ENCODE measurements around the gene CTTNBP2. TPM values are rescaled to one million over a fixed set of nuclear protein-coding genes. Genes with fewer than 3 reads are reported as not detected.

CTTNBP2 gene
- total and polyA plus RNA-seq, 2 of the 13 experiments (the other 11 are each of a cell fraction or from before 2014, with no cell fraction given): not detected

DNA sequence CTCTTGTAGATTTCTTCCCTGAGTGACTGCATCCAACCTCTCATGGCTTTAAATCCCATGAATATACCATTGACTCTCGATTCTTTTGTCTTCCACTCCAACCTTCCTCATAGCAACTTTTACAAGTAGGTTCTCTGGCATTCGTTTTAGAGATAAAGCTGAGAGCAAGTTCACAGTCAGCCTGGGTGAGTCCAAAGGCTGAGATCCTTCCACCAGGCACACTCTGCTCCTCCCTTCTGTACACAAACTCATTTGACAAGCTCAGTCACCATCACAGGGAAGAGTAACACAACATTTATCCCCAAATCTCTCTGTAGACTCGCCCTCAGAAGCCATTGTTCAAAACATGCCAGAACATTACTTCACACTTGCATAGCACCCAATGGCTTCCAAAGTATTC lies 10.9 kb downstream of the CTTNBP2 start (continued):
- TF ChIP-seq, protein P1, sequence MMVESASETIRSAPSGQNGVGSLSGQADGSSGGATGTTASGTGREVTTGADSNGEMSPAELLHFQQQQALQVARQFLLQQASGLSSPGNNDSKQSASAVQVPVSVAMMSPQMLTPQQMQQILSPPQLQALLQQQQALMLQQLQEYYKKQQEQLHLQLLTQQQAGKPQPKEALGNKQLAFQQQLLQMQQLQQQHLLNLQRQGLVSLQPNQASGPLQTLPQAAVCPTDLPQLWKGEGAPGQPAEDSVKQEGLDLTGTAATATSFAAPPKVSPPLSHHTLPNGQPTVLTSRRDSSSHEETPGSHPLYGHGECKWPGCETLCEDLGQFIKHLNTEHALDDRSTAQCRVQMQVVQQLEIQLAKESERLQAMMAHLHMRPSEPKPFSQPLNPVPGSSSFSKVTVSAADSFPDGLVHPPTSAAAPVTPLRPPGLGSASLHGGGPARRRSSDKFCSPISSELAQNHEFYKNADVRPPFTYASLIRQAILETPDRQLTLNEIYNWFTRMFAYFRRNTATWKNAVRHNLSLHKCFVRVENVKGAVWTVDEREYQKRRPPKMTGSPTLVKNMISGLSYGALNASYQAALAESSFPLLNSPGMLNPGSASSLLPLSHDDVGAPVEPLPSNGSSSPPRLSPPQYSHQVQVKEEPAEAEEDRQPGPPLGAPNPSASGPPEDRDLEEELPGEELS (CRISPR knock-in tag; IDR thresholded peaks at IDR 0.05): peak; percentile 23; the same call in 1 of the 2 replicates
- TF ChIP-seq ZSCAN12 (CRISPR knock-in tag; IDR thresholded peaks at IDR 0.05) (no peak), REL (CRISPR knock-in tag; conservative IDR thresholded peaks at IDR 0.05) (no peak), SNAI1 (CRISPR knock-in tag; IDR thresholded peaks at IDR 0.05; ENCODE audit: borderline replicate concordance) (no peak), FOXA3 (CRISPR knock-in tag; IDR thresholded peaks at IDR 0.05) (peak; percentile 30; the same call in 1 of the 2 replicates), ZNF816 (CRISPR knock-in tag; IDR thresholded peaks at IDR 0.05; ENCODE audit: borderline replicate concordance) (no peak), FOXA1 (IDR thresholded peaks at IDR 0.05) (no peak), FOXA1 (CRISPR knock-in tag; IDR thresholded peaks at IDR 0.05) (0 out of 2 replicates have a peak, but pooled peaks have one; percentile 37), ZNF263 (CRISPR knock-in tag; IDR thresholded peaks at IDR 0.05) (peak; percentile 57; the same call in 1 of the 2 replicates), ZNF644 (CRISPR knock-in tag; IDR thresholded peaks at IDR 0.05; ENCODE audit: low read depth) (0 out of 2 replicates have a peak, but pooled peaks have one; percentile 38), KLF12 (CRISPR knock-in tag; IDR thresholded peaks at IDR 0.05; ENCODE audit: borderline replicate concordance) (no peak), MEIS2 (CRISPR knock-in tag; IDR thresholded peaks at IDR 0.05) (0 out of 2 replicates have a peak, but pooled peaks have one; percentile 23), ZFP62 (CRISPR knock-in tag; IDR thresholded peaks at IDR 0.05) (no peak), ZMAT3 (CRISPR knock-in tag; conservative IDR thresholded peaks at IDR 0.05) (no peak), ATRX (CRISPR knock-in tag; IDR thresholded peaks at IDR 0.05; ENCODE audit: borderline replicate concordance) (no peak), HNF4A (CRISPR knock-in tag; IDR thresholded peaks at IDR 0.05) (peak; percentile 79), ZNF775 (CRISPR knock-in tag; IDR thresholded peaks at IDR 0.05; ENCODE audit: borderline replicate concordance) (no peak), SOX5 (CRISPR knock-in tag; IDR thresholded peaks at IDR 0.05; ENCODE audit: borderline replicate concordance) (0 out of 2 replicates have a peak, but pooled peaks have one; percentile 22)
- TF ChIP-seq, protein P2, sequence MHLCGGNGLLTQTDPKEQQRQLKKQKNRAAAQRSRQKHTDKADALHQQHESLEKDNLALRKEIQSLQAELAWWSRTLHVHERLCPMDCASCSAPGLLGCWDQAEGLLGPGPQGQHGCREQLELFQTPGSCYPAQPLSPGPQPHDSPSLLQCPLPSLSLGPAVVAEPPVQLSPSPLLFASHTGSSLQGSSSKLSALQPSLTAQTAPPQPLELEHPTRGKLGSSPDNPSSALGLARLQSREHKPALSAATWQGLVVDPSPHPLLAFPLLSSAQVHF (CRISPR knock-in tag; IDR thresholded peaks at IDR 0.05): no peak
- TF ChIP-seq, protein P3, sequence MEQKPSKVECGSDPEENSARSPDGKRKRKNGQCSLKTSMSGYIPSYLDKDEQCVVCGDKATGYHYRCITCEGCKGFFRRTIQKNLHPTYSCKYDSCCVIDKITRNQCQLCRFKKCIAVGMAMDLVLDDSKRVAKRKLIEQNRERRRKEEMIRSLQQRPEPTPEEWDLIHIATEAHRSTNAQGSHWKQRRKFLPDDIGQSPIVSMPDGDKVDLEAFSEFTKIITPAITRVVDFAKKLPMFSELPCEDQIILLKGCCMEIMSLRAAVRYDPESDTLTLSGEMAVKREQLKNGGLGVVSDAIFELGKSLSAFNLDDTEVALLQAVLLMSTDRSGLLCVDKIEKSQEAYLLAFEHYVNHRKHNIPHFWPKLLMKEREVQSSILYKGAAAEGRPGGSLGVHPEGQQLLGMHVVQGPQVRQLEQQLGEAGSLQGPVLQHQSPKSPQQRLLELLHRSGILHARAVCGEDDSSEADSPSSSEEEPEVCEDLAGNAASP (CRISPR knock-in tag; IDR thresholded peaks at IDR 0.05; ENCODE audit: borderline replicate concordance): no peak
- TF ChIP-seq, protein P4, sequence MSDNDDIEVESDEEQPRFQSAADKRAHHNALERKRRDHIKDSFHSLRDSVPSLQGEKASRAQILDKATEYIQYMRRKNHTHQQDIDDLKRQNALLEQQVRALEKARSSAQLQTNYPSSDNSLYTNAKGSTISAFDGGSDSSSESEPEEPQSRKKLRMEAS (IDR thresholded peaks at IDR 0.05): no peak
- TF ChIP-seq, protein P5, sequence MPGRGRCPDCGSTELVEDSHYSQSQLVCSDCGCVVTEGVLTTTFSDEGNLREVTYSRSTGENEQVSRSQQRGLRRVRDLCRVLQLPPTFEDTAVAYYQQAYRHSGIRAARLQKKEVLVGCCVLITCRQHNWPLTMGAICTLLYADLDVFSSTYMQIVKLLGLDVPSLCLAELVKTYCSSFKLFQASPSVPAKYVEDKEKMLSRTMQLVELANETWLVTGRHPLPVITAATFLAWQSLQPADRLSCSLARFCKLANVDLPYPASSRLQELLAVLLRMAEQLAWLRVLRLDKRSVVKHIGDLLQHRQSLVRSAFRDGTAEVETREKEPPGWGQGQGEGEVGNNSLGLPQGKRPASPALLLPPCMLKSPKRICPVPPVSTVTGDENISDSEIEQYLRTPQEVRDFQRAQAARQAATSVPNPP (CRISPR knock-in tag; IDR thresholded peaks at IDR 0.05): no peak
- TF ChIP-seq, protein P6, sequence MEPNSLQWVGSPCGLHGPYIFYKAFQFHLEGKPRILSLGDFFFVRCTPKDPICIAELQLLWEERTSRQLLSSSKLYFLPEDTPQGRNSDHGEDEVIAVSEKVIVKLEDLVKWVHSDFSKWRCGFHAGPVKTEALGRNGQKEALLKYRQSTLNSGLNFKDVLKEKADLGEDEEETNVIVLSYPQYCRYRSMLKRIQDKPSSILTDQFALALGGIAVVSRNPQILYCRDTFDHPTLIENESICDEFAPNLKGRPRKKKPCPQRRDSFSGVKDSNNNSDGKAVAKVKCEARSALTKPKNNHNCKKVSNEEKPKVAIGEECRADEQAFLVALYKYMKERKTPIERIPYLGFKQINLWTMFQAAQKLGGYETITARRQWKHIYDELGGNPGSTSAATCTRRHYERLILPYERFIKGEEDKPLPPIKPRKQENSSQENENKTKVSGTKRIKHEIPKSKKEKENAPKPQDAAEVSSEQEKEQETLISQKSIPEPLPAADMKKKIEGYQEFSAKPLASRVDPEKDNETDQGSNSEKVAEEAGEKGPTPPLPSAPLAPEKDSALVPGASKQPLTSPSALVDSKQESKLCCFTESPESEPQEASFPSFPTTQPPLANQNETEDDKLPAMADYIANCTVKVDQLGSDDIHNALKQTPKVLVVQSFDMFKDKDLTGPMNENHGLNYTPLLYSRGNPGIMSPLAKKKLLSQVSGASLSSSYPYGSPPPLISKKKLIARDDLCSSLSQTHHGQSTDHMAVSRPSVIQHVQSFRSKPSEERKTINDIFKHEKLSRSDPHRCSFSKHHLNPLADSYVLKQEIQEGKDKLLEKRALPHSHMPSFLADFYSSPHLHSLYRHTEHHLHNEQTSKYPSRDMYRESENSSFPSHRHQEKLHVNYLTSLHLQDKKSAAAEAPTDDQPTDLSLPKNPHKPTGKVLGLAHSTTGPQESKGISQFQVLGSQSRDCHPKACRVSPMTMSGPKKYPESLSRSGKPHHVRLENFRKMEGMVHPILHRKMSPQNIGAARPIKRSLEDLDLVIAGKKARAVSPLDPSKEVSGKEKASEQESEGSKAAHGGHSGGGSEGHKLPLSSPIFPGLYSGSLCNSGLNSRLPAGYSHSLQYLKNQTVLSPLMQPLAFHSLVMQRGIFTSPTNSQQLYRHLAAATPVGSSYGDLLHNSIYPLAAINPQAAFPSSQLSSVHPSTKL (CRISPR knock-in tag; IDR thresholded peaks at IDR 0.05): 0 out of 2 replicates have a peak, but pooled peaks have one; percentile 23

All from HepG2 (cell line).